Measurements from ENCODE around the gene CCM2.

The CCM2 gene

GRCh38 chr7:45099891-45100760 is 100.1 kb downstream of the CCM2 start:
- H2AFZ ChIP-seq, result no peak overlapping the region
- H3K4me2 ChIP-seq (ENCODE audit: low read length), result no peak overlapping the region
- no peak for TF ChIP-seq CTCF (IDR thresholded peaks at IDR 0.05)
- H3K4me3 ChIP-seq (ENCODE audit: low read depth, low read length), result no peak overlapping the region
- H3K9ac ChIP-seq, result no peak overlapping the region
- no peaks in the 10 kb centered on the region for H3K4me1 ChIP-seq
- peaks cover 5% of the 10 kb centered on the region for H3K79me2 ChIP-seq
- no peaks in the 10 kb centered on the region for H3K9me3 ChIP-seq (ENCODE audit: control insufficient read depth, low read length)
- H3K36me3 ChIP-seq (ENCODE audit: control insufficient read depth, insufficient read depth, low read length), result no peaks in the 10 kb centered on the region
- no peaks in the 10 kb centered on the region for H3K27me3 ChIP-seq (ENCODE audit: control insufficient read depth, insufficient read depth, low read length)
- H3K27ac ChIP-seq, result no peak overlapping the region

- H3K4me2 ChIP-seq (ENCODE audit: low read length), result no peak overlapping the region
- H3K27ac ChIP-seq, result no peak overlapping the region
- H3K4me1 ChIP-seq, result no peaks in the 10 kb centered on the region
- peaks cover 11% of the 10 kb centered on the region for H3K79me2 ChIP-seq
- no peaks in the 10 kb centered on the region for H3K9me3 ChIP-seq (ENCODE audit: control insufficient read depth, low read length)
- no peak overlapping the region for H3K4me3 ChIP-seq (ENCODE audit: low read depth, low read length)
- no peak overlapping the region for H3K9ac ChIP-seq
- H2AFZ ChIP-seq, result no peak overlapping the region
- H3K36me3 ChIP-seq (ENCODE audit: control insufficient read depth, insufficient read depth, low read length), result no peaks in the 10 kb centered on the region
- TF ChIP-seq CTCF (IDR thresholded peaks at IDR 0.05), result no peak
- H3K27me3 ChIP-seq (ENCODE audit: control insufficient read depth, insufficient read depth, low read length), result no peaks in the 10 kb centered on the region
Observed at GRCh38 chr7:45100761-45101480, 100.9 kb downstream of the CCM2 start.

GRCh38 chr7:45101748-45102147 is 101.7 kb downstream of the CCM2 start:
- H3K4me2 ChIP-seq (ENCODE audit: low read length), result no peak overlapping the region
- no peak overlapping the region for H3K27ac ChIP-seq
- H3K4me1 ChIP-seq, result no peaks in the 10 kb centered on the region
- no peaks in the 10 kb centered on the region for H3K27me3 ChIP-seq (ENCODE audit: control insufficient read depth, insufficient read depth, low read length)
- H3K9ac ChIP-seq, result no peak overlapping the region
- TF ChIP-seq CTCF (IDR thresholded peaks at IDR 0.05), result no peak
- H3K4me3 ChIP-seq (ENCODE audit: low read depth, low read length), result no peak overlapping the region
- no peak overlapping the region for H2AFZ ChIP-seq
- H3K9me3 ChIP-seq (ENCODE audit: control insufficient read depth, low read length), result no peaks in the 10 kb centered on the region
- H3K36me3 ChIP-seq (ENCODE audit: control insufficient read depth, insufficient read depth, low read length), result no peaks in the 10 kb centered on the region
- H3K79me2 ChIP-seq, result peaks cover 15% of the 10 kb centered on the region

GRCh38 chr7:45102785-45103712 is 103.0 kb downstream of the CCM2 start:
- H2AFZ ChIP-seq, result no peak overlapping the region
- no peaks in the 10 kb centered on the region for H3K36me3 ChIP-seq (ENCODE audit: control insufficient read depth, insufficient read depth, low read length)
- H3K4me3 ChIP-seq (ENCODE audit: low read depth, low read length), result no peak overlapping the region
- no peaks in the 10 kb centered on the region for H3K9me3 ChIP-seq (ENCODE audit: control insufficient read depth, low read length)
- no peak overlapping the region for H3K27ac ChIP-seq
- H3K4me2 ChIP-seq (ENCODE audit: low read length), result no peak overlapping the region
- no peak for TF ChIP-seq CTCF (IDR thresholded peaks at IDR 0.05)
- no peak overlapping the region for H3K9ac ChIP-seq
- peaks cover 17% of the 10 kb centered on the region for H3K79me2 ChIP-seq
- no peaks in the 10 kb centered on the region for H3K27me3 ChIP-seq (ENCODE audit: control insufficient read depth, insufficient read depth, low read length)
- no peaks in the 10 kb centered on the region for H3K4me1 ChIP-seq

All from parathyroid adenoma (tissue), 2 donors.